Tibial nerve (tissue), 4 donors: ENCODE results near the gene TMPRSS6. TPM values are rescaled to one million over a fixed set of nuclear protein-coding genes. Genes with fewer than 3 reads are reported as not detected.

ENCODE experiments used
- DNase-seq, 2 donors: peaks; one replicate each; pipeline ENCODE4 v3.0.0-alpha.2; 2019; ENCODE audit warnings: low spot score in 2 of 2
- H3K27ac ChIP-seq, 4 donors: fragments of 200-600 bp; sonication (generic) in 3 of 4; one replicate each; pipeline ENCODE4 v1.5.1; 2017 to 2019; ENCODE audit warnings: mild to moderate bottlenecking in 1 of 4
- H3K27me3 ChIP-seq, 2 donors: fragments of 200-600 bp; sonication (generic) in 1 of 2; one replicate each; pipeline versions ENCODE4 v1.5.1 to v1.6.0; 2017 to 2019
- H3K36me3 ChIP-seq, 3 donors: fragments of 200-600 bp; sonication (generic); one replicate each; pipeline ENCODE4 v1.5.1; 2018 to 2019
- H3K4me1 ChIP-seq, 4 donors: fragments of 200-600 bp; sonication (generic) in 3 of 4; one replicate each; pipeline ENCODE4 v1.5.1; 2017 to 2019
- H3K4me3 ChIP-seq, 4 donors: fragments of 200-600 bp; sonication (generic) in 3 of 4; one replicate each; pipeline ENCODE4 v1.5.1; 2017 to 2019; ENCODE audit warnings: mild to moderate bottlenecking in 1 of 4, moderate library complexity in 1 of 4
- H3K9me3 ChIP-seq, 4 donors: fragments of 200-600 bp; sonication (generic) in 3 of 4; one replicate each; pipeline ENCODE4 v1.5.1; 2017 to 2019
- EP300 ChIP-seq, 2 donors: sonication (generic); formaldehyde crosslinking; IDR thresholded peaks; one replicate each; pipeline ENCODE4 v1.6.1; 2017; ENCODE audit warnings: antibody characterized with exemption in 2 of 2, mild to moderate bottlenecking in 1 of 2
- POLR2A ChIP-seq, 2 donors: fragments of 450-650 bp; IDR thresholded peaks; one replicate each; pipeline ENCODE4 v1.6.1; 2017; ENCODE audit warnings: antibody characterized with exemption in 2 of 2, mild to moderate bottlenecking in 2 of 2, moderate library complexity in 2 of 2
- WGBS, 2 donors: methylation state at CpG; one replicate each; pipeline ENCODE4 v1.1.5; 2018; 5-methylcytosine and 5-hydroxymethylcytosine counted together
- total RNA-seq, 4 donors: library from RNA; depleted of rRNA; stranded (reverse); fragments of >200 nt; gene quantifications; one replicate each; pipeline ENCODE4 v1.1.0, GENCODE V29; 2016
- TF ChIP-seq, protein P1 (sequence below), 5 experiments: fragments of 200-600 bp in 3 of 5; fragments of 450-650 bp in 2 of 5; sonication (generic) in 3 of 5; IDR thresholded peaks; one replicate each; pipeline ENCODE4 v1.5.1; 2016 to 2019; ENCODE audit warnings: antibody characterized with exemption in 5 of 5, mild to moderate bottlenecking in 3 of 5, moderate library complexity in 2 of 5

The TMPRSS6 gene
- total RNA-seq, 4 donors from 2014 or later, result not detected

DNA sequence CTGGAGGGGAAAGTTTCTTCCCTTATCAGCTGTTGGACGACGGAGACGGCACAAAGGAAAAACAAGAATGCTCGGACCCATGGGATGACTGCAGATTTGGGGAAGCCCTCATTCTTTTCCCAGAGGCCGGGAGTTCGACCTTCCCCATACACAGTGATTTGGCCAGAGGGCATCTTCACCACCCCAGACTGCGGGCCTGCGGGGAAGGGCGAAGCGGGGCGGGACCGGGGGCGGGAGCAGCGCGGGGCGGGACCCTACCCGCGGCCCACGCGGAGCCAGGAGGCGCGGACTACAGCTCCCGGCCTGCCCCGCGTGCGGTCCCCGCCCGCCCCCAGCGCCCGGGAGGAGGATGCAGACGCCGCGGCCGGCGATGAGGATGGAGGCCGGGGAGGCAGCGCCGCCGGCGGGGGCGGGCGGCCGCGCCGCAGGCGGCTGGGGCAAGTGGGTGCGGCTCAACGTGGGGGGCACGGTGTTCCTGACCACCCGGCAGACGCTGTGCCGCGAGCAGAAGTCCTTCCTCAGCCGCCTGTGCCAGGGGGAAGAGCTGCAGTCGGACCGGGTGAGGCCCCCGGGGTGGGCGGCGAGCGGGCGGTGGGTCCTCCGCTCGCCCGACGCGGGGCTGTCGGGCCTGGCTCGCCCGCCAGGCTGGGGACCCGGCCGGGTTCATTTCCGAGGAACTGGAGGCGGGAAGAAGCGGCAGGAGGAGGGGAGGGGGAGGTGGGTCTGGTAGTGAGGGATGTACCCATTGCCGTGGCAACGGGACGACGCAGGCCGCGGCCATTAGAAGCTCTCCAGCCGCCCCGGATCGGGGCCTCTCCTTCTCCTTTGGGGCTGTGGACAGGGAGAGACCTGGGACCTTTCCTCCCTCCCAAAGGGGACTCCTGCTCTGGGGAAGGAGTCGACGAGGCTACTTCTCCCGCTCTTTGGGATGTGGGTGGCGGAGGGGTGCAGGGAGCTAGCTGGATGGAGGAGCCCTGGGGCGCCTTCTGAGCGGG is 57.8 kb downstream of the TMPRSS6 start, which contains the start of gene KCTD17:
KCTD17 (plus strand) TSS at position 352 of the 995 bp plus-strand sequence; CDS start at position 371, 19 bp downstream.
- DNase-seq, result peak; percentile 26 to 30
- Histone ChIP-seq H3K27ac (peak within 1 kb of the TSS in 2 of 4 donors; percentile 52 to 54), H3K36me3 (peaks cover 0 to 38% (median 0%) of the 10 kb centered on the region in 3 donors), H3K27me3 (no peaks in the 10 kb centered on the region), H3K9me3 (no peaks in the 10 kb centered on the region), H3K4me3 (peak within 1 kb of the TSS; percentile 61 to 87 (median 66)), H3K4me1 (peaks cover 0 to 28% (median 9%) of the 10 kb centered on the region in 4 donors)
- 2 to 5% methylated on average over 28 to 64 of the region's 89 CpGs for WGBS, 2 donors
- TF ChIP-seq EP300 (IDR thresholded peaks at IDR 0.05), result no peak
- TF ChIP-seq POLR2A (IDR thresholded peaks at IDR 0.05), result peak in 1 of 2 donors; percentile 22
- TF ChIP-seq, protein P1, sequence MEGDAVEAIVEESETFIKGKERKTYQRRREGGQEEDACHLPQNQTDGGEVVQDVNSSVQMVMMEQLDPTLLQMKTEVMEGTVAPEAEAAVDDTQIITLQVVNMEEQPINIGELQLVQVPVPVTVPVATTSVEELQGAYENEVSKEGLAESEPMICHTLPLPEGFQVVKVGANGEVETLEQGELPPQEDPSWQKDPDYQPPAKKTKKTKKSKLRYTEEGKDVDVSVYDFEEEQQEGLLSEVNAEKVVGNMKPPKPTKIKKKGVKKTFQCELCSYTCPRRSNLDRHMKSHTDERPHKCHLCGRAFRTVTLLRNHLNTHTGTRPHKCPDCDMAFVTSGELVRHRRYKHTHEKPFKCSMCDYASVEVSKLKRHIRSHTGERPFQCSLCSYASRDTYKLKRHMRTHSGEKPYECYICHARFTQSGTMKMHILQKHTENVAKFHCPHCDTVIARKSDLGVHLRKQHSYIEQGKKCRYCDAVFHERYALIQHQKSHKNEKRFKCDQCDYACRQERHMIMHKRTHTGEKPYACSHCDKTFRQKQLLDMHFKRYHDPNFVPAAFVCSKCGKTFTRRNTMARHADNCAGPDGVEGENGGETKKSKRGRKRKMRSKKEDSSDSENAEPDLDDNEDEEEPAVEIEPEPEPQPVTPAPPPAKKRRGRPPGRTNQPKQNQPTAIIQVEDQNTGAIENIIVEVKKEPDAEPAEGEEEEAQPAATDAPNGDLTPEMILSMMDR (IDR thresholded peaks at IDR 0.05), result no peak

DNA sequence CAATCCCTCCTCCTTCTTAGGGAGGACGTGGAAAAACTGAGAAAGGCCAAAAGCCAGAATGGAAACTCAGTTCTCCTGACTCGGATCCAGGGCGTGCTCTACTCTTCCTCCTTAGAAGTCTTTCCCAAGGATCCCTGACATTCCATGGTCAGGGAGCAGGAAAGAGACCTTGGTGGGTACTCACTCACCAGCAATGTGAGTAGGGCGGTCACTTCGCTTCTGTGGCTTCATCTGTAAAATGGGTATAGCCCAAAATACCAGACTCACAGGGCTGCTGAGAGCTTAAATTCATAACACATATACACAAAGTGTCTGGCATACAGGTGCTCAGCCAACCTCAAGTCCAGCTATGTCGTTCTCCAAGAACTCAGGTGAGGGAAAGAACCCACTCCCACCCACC is 58.6 kb downstream of the TMPRSS6 start:
- peak overlapping the region in 2 of 4 donors; percentile 52 to 54 for H3K27ac ChIP-seq
- no peak for TF ChIP-seq POLR2A (IDR thresholded peaks at IDR 0.05)
- TF ChIP-seq, protein P1 (IDR thresholded peaks at IDR 0.05), result no peak
- no peak for TF ChIP-seq EP300 (IDR thresholded peaks at IDR 0.05)
- peaks cover 0 to 30% (median 0%) of the 10 kb centered on the region in 3 donors for H3K36me3 ChIP-seq
- no peaks in the 10 kb centered on the region for H3K9me3 ChIP-seq
- peaks cover 0 to 28% (median 9%) of the 10 kb centered on the region in 4 donors for H3K4me1 ChIP-seq
- H3K4me3 ChIP-seq, result peak overlapping the region in 2 of 4 donors; percentile 69 to 87
- DNase-seq, result no peak
- H3K27me3 ChIP-seq, result no peaks in the 10 kb centered on the region
- 76 to 78% methylated on average over 6 of the region's 6 CpGs for WGBS, 2 donors

DNA sequence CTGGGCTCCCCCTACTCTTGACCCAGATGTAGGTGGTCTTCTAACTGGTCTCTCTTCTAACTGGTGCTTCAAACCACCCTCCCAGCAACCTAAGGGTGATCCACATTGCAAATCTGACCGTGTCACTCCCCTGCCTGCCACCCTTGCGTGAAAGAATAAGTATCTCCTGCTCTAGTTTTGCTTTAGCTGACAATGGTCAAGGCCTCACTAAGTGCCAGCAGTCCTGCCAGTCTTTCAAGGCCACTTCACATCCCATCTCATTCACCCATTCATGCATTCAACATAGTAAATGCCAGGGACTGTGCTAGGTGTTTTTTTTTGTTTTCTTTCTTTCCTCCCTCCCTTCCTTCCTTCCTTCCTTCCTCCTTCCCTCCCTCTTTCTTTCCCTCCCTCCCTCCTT is 60.3 kb downstream of the TMPRSS6 start:
- Histone ChIP-seq H3K9me3 (no peaks in the 10 kb centered on the region), H3K27me3 (no peaks in the 10 kb centered on the region), H3K4me1 (peaks cover 0 to 28% (median 9%) of the 10 kb centered on the region in 4 donors), H3K27ac (no peak overlapping the region), H3K36me3 (peaks cover 0 to 13% (median 0%) of the 10 kb centered on the region in 3 donors), H3K4me3 (no peak overlapping the region)
- DNase-seq, result no peak
- TF ChIP-seq, protein P1 (IDR thresholded peaks at IDR 0.05), result no peak
- no peak for TF ChIP-seq POLR2A (IDR thresholded peaks at IDR 0.05)
- no peak for TF ChIP-seq EP300 (IDR thresholded peaks at IDR 0.05)
- 68 to 80% methylated on average over 2 of the region's 2 CpGs for WGBS, 2 donors

DNA sequence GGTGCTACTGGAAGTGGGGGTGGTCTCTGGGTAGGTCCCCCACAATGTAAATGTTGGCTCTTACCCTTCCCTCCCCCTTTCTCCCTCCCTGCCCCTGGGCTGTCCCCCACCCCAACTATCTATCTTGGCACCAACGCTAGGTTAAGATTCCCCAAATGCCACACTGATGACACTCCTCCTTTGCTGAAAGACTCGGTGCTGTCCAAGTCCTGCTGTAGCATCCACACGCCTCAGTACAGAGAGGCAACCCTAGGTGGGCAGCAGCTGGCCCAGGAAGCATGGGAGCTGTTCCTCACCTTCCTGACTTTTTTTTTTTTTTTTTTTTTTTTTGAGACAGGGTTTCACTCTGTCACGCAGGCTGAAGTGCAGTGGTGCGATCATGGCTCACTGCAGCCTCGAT is 61.4 kb downstream of the TMPRSS6 start:
- H3K4me1 ChIP-seq, result peaks cover 0 to 27% (median 9%) of the 10 kb centered on the region in 4 donors
- H3K27me3 ChIP-seq, result no peaks in the 10 kb centered on the region
- no peaks in the 10 kb centered on the region for H3K9me3 ChIP-seq
- H3K4me3 ChIP-seq, result no peak overlapping the region
- 83 to 88% methylated on average over 6 of the region's 6 CpGs for WGBS, 2 donors
- no peak overlapping the region for H3K27ac ChIP-seq
- no peak for TF ChIP-seq EP300 (IDR thresholded peaks at IDR 0.05)
- TF ChIP-seq, protein P1 (IDR thresholded peaks at IDR 0.05), result no peak
- no peak for TF ChIP-seq POLR2A (IDR thresholded peaks at IDR 0.05)
- no peak for DNase-seq
- H3K36me3 ChIP-seq, result peaks cover 0 to 3% (median 0%) of the 10 kb centered on the region in 3 donors

DNA sequence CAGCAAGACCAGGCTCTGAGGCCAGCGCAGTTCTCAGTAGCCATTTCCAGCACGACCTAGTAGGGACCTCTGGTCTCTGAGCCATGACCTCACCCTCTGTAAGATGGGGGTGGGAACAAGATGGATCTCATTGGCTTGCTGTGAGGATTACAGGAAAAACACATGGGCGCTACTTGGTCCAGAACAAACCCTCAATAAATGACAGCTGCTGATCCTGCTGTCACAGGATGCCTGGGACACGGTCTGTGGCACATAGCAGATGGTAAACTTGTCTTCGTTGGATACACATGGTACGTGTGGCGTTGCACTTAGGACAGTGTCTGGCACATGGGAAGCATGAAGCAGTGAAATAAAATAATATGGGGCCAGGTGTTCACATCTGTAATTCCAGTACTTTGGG is 62.5 kb downstream of the TMPRSS6 start:
- Histone ChIP-seq H3K36me3 (no peaks in the 10 kb centered on the region), H3K4me1 (peaks cover 0 to 15% (median 1%) of the 10 kb centered on the region in 4 donors), H3K9me3 (no peaks in the 10 kb centered on the region), H3K27ac (no peak overlapping the region), H3K4me3 (no peak overlapping the region), H3K27me3 (no peaks in the 10 kb centered on the region)
- TF ChIP-seq EP300 (IDR thresholded peaks at IDR 0.05) (no peak), POLR2A (IDR thresholded peaks at IDR 0.05) (no peak)
- TF ChIP-seq, protein P1 (IDR thresholded peaks at IDR 0.05), result no peak
- 82 to 83% methylated on average over 7 of the region's 7 CpGs for WGBS, 2 donors
- DNase-seq, result no peak
